BLaER1 treated with 17β-estradiol and CSF1 and Interleukin-3, amounts not matched to agents 10 nM and 100 nM (cell line): Measurements from ENCODE around the gene STEAP1B.

ENCODE experiments used
- H3K27ac ChIP-seq, 11 experiments: shearing (Covaris generic); formaldehyde crosslinking; 2 replicates each; pipeline ENCODE4 v1.8.1; 2022
- H3K27me3 ChIP-seq, 11 experiments: shearing (Covaris generic); formaldehyde crosslinking; 2 replicates each; pipeline ENCODE4 v1.8.1; 2022
- H3K36me3 ChIP-seq, 11 experiments: shearing (Covaris generic); formaldehyde crosslinking; 2 replicates each; pipeline ENCODE4 v1.8.1; 2022
- H3K4me1 ChIP-seq, 10 experiments: shearing (Covaris generic); formaldehyde crosslinking; 2 replicates each; pipeline ENCODE4 v1.8.1; 2022
- H3K4me2 ChIP-seq, 11 experiments: shearing (Covaris generic); formaldehyde crosslinking; 2 replicates each; pipeline ENCODE4 v1.8.1; 2022
- H3K4me3 ChIP-seq, 10 experiments: shearing (Covaris generic); formaldehyde crosslinking; 2 replicates each; pipeline ENCODE4 v1.8.1; 2022
- H3K9ac ChIP-seq, 11 experiments: shearing (Covaris generic); formaldehyde crosslinking; 2 replicates each; pipeline ENCODE4 v1.8.1; 2022
- H3K9me3 ChIP-seq, 11 experiments: shearing (Covaris generic); formaldehyde crosslinking; replicated peaks in 1 of 11; 2 replicates each; pipeline ENCODE4 v1.8.1; 2022
- H4K20me1 ChIP-seq, 11 experiments: shearing (Covaris generic); formaldehyde crosslinking; 2 replicates each; pipeline ENCODE4 v1.8.1; 2022
- Cebpa-rat ChIP-seq, 11 experiments: shearing (Covaris generic); IDR thresholded peaks; 2 replicates each; pipeline ENCODE4 v1.8.1; 2022

The STEAP1B gene

DNA sequence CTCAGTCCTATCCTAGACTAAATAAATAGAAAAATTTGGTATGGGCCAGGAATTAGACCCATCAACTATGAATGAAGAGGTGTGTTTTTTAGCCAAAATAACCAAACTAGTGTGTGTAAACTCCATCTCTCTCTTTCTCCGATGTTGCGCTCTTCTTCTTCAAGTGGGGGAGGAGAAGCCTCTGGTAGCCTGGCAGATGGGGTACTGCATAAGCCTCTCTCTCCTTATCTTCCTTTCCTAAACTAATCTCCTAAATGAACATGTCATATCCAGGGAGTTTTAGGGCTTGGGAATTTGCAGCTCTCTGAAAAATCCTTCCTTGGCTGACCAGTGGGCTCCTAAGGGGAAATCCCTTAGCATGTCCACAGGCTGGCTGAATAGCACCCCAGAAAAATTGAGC lies 86.8 kb downstream of the STEAP1B start:
- Histone ChIP-seq H3K36me3 (no peaks in the 10 kb centered on the region), H3K4me1 (no peaks in the 10 kb centered on the region; a peak in 2 of 20 replicates), H3K4me2 (no peak overlapping the region), H3K27me3 (no peaks in the 10 kb centered on the region), H3K9ac (no peak overlapping the region), H4K20me1 (no peaks in the 10 kb centered on the region), H3K4me3 (no peak overlapping the region), H3K27ac (no peak overlapping the region), H3K9me3 (peaks cover 0 to 5% (median 0%) of the 10 kb centered on the region in 11 experiments; a peak in 3 of 22 replicates)
- TF ChIP-seq Cebpa-rat (IDR thresholded peaks at IDR 0.05): no peak

DNA sequence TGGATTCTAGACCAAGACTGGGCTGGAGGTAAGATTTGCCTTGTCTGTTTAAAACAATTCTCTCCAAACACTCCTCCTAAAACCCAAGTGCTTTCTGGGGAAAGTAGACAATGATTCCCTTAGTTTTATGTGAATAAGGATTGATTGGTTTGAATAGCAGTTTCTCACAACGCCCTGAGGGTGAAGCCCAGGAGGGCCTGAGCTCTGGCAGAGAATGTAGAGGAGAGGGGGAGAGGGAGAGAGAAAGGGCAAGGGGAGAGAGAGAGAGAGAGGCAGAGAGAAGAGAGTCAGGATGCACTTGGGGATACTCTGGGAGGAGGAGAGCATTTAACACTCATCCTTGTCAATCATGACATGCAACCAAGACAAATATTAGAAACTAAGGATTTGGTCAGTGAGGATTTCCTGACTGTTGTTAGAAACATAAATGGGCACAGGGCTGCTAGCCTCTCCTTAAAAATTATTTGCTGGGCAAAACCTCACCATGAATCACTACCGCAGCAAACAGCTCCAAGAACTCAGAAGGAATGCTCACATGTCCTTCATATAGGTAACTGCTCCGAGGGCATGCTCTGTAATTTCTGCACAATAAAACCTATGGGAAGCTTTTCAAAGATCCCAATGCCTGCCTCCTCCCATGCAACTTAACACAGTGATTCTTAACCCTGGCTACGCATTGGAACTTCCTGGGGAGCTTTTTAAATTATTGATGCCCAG lies 87.9 kb downstream of the STEAP1B start:
- no peak overlapping the region for H3K9ac ChIP-seq
- no peak overlapping the region for H3K4me2 ChIP-seq
- no peak for TF ChIP-seq Cebpa-rat (IDR thresholded peaks at IDR 0.05)
- no peaks in the 10 kb centered on the region; a peak in 2 of 20 replicates for H3K4me1 ChIP-seq
- H3K4me3 ChIP-seq: no peak overlapping the region
- no peaks in the 10 kb centered on the region for H4K20me1 ChIP-seq
- H3K27ac ChIP-seq: no peak overlapping the region
- no peaks in the 10 kb centered on the region for H3K27me3 ChIP-seq
- peaks cover 0 to 6% (median 0%) of the 10 kb centered on the region in 11 experiments; a peak in 3 of 22 replicates for H3K9me3 ChIP-seq
- H3K36me3 ChIP-seq: no peaks in the 10 kb centered on the region

GRCh38 chr7:22406715-22407114 lies 93.3 kb downstream of the STEAP1B start:
- Histone ChIP-seq H3K36me3 (peaks cover 0 to 4% (median 0%) of the 10 kb centered on the region in 11 experiments; a peak in 2 of 22 replicates), H3K27me3 (no peaks in the 10 kb centered on the region), H3K9ac (no peak overlapping the region), H3K27ac (no peak overlapping the region), H3K4me1 (peaks cover 14 to 19% (median 17%) of the 10 kb centered on the region in 10 experiments), H3K4me2 (no peak overlapping the region), H3K9me3 (peaks cover 22 to 42% (median 31%) of the 10 kb centered on the region in 11 experiments; a peak in 21 of 22 replicates), H4K20me1 (no peaks in the 10 kb centered on the region), H3K4me3 (no peak overlapping the region)
- TF ChIP-seq Cebpa-rat (IDR thresholded peaks at IDR 0.05): no peak

DNA sequence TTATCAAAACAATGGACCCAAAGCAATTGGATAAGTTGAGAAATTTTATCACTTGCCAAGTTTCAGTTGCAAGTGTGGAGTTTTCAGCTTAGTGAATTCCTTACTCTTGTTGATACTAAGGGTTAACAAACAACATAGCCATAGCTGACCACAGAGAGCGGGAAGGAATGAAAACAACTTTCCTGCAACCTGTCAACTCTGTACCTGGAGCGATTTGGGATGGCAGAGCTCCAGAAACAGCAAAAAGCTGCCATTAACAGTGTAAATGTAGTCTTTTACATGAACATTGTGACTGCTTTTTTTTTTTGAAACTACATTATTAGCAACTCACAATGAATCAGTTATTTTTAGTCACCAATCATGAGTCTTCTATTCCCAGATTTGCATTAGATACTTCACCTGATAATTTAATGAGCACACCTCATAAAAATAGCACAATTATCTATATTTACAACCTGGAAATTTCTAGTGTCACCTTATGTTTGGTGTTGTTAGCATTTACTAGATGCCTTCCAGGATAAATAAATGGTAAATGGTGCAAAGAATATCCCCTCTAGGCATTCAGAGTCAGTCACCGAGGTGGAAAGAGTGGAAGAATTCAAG lies 95.5 kb downstream of the STEAP1B start:
- H3K9me3 ChIP-seq: peaks cover 22 to 46% (median 32%) of the 10 kb centered on the region in 11 experiments; a peak in 21 of 22 replicates
- peaks cover 14 to 24% (median 21%) of the 10 kb centered on the region in 10 experiments for H3K4me1 ChIP-seq
- no peak overlapping the region for H3K4me3 ChIP-seq
- H3K27me3 ChIP-seq: no peaks in the 10 kb centered on the region
- no peak overlapping the region for H3K4me2 ChIP-seq
- peaks cover 0 to 4% (median 0%) of the 10 kb centered on the region in 11 experiments; a peak in 2 of 22 replicates for H3K36me3 ChIP-seq
- H4K20me1 ChIP-seq: no peaks in the 10 kb centered on the region
- no peak overlapping the region for H3K9ac ChIP-seq
- no peak for TF ChIP-seq Cebpa-rat (IDR thresholded peaks at IDR 0.05)
- no peak overlapping the region for H3K27ac ChIP-seq

DNA sequence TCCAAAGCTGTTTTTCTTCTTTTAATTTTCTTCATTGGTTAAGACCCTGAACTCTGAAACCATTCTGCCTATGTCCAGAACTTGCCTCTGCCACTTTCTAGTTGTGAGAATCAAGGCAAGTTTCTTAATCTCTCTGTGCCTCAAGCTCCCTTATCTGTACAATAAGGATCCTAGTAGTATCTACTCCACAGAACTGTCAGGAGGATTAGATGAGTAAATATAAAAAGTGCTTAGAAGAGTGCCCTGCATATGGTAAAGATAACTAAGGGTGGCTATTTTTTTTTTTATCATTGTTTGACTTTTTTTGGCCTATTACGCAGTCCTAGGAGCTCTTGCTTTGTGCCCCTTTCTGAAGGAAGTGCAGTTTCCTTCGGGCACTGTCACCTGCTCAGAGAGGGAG lies 96.6 kb downstream of the STEAP1B start:
- Histone ChIP-seq H3K9me3 (peaks cover 19 to 46% (median 31%) of the 10 kb centered on the region in 11 experiments; a peak in 21 of 22 replicates), H3K4me3 (0 out of 20 replicates have a peak overlapping the region, but pooled peaks of 1 of the 10 experiments have one; percentile 6), H3K27ac (no peak overlapping the region), H3K4me2 (peak overlapping the region in 8 of 11 experiments; percentile 60 to 85 (median 73); a peak in 13 of 22 replicates), H3K4me1 (peaks cover 14 to 24% (median 21%) of the 10 kb centered on the region in 10 experiments), H3K9ac (no peak overlapping the region), H3K36me3 (peaks cover 0 to 4% (median 0%) of the 10 kb centered on the region in 11 experiments; a peak in 2 of 22 replicates), H3K27me3 (no peaks in the 10 kb centered on the region), H4K20me1 (no peaks in the 10 kb centered on the region)
- TF ChIP-seq Cebpa-rat (IDR thresholded peaks at IDR 0.05): no peak

GRCh38 chr7:22402250-22402649 lies 97.7 kb downstream of the STEAP1B start:
- Histone ChIP-seq H3K4me3 (no peak overlapping the region; a peak in 2 of 20 replicates), H3K9me3 (peaks cover 19 to 46% (median 31%) of the 10 kb centered on the region in 11 experiments; a peak in 21 of 22 replicates), H4K20me1 (no peaks in the 10 kb centered on the region), H3K4me2 (peak overlapping the region; percentile 44 to 85 (median 71)), H3K27ac (peak overlapping the region in 6 of 11 experiments; percentile 31 to 58 (median 36); a peak in 7 of 22 replicates), H3K36me3 (peaks cover 0 to 4% (median 0%) of the 10 kb centered on the region in 11 experiments; a peak in 2 of 22 replicates), H3K4me1 (peaks cover 14 to 24% (median 21%) of the 10 kb centered on the region in 10 experiments), H3K27me3 (no peaks in the 10 kb centered on the region), H3K9ac (no peak overlapping the region)
- TF ChIP-seq Cebpa-rat (IDR thresholded peaks at IDR 0.05): no peak

GRCh38 chr7:22400936-22401553 lies 98.9 kb downstream of the STEAP1B start:
- peaks cover 19 to 40% (median 28%) of the 10 kb centered on the region in 11 experiments; a peak in 21 of 22 replicates for H3K9me3 ChIP-seq
- no peaks in the 10 kb centered on the region for H3K27me3 ChIP-seq

GRCh38 chr7:22400150-22400814 lies 99.7 kb downstream of the STEAP1B start:
- H3K36me3 ChIP-seq: peaks cover 0 to 4% (median 0%) of the 10 kb centered on the region in 11 experiments; a peak in 2 of 22 replicates
- peaks cover 14 to 24% (median 21%) of the 10 kb centered on the region in 10 experiments for H3K4me1 ChIP-seq
- H3K9ac ChIP-seq: no peak overlapping the region
- no peaks in the 10 kb centered on the region for H4K20me1 ChIP-seq
- H3K9me3 ChIP-seq: peaks cover 19 to 34% (median 23%) of the 10 kb centered on the region in 11 experiments; a peak in 21 of 22 replicates
- H3K4me2 ChIP-seq: no peak overlapping the region
- H3K27me3 ChIP-seq: no peaks in the 10 kb centered on the region
- no peak overlapping the region for H3K27ac ChIP-seq
- H3K4me3 ChIP-seq: no peak overlapping the region
- TF ChIP-seq Cebpa-rat (IDR thresholded peaks at IDR 0.05): no peak

More at GRCh38 chr7:22400936-22401553, 98.9 kb downstream of the STEAP1B start:
- H3K9ac ChIP-seq: no peak overlapping the region
- no peak for TF ChIP-seq Cebpa-rat (IDR thresholded peaks at IDR 0.05)
- H3K4me3 ChIP-seq: no peak overlapping the region
- no peak overlapping the region for H3K27ac ChIP-seq
- H3K4me2 ChIP-seq: peak overlapping the region in 7 of 11 experiments; percentile 60 to 81 (median 72); a peak in 3 of 22 replicates
- peaks cover 0 to 4% (median 0%) of the 10 kb centered on the region in 11 experiments; a peak in 2 of 22 replicates for H3K36me3 ChIP-seq
- no peaks in the 10 kb centered on the region for H4K20me1 ChIP-seq
- peaks cover 14 to 24% (median 21%) of the 10 kb centered on the region in 10 experiments for H3K4me1 ChIP-seq
